Suprapubic skin (tissue), 4 donors: Measurements from ENCODE around the gene GSTM4. TPM values are rescaled to one million over a fixed set of nuclear protein-coding genes. Genes with fewer than 3 reads are reported as not detected.
A peak's percentile ranks its signal among the peaks of the same experiment; 100 is the strongest.

Source experiments
- DNase-seq, 2 donors: peaks; one replicate each; pipeline ENCODE4 v3.0.0-alpha.2; 2019; ENCODE audit warnings: low spot score in 2 of 2
- H3K27ac ChIP-seq: fragments of 200-600 bp; sonication (generic); one replicate; pipeline ENCODE4 v1.5.1; 2019
- H3K27me3 ChIP-seq: fragments of 200-600 bp; sonication (generic); one replicate; pipeline ENCODE4 v1.5.1; 2019
- H3K36me3 ChIP-seq: fragments of 200-600 bp; sonication (generic); one replicate; pipeline ENCODE4 v1.5.1; 2019
- H3K4me1 ChIP-seq: fragments of 200-600 bp; sonication (generic); one replicate; pipeline ENCODE4 v1.5.1; 2019
- H3K4me3 ChIP-seq: fragments of 200-600 bp; sonication (generic); one replicate; pipeline ENCODE4 v1.5.1; 2019; ENCODE audit warnings: mild to moderate bottlenecking
- H3K9me3 ChIP-seq: fragments of 200-600 bp; sonication (generic); one replicate; pipeline ENCODE4 v1.5.1; 2019
- EP300 ChIP-seq: sonication (generic); formaldehyde crosslinking; IDR thresholded peaks from one replicate; pipeline ENCODE4 v1.6.1; 2017; ENCODE audit warnings: antibody characterized with exemption
- POLR2A ChIP-seq, 2 donors: fragments of 450-650 bp; IDR thresholded peaks; one replicate each; pipeline ENCODE4 v1.6.1; 2017; ENCODE audit warnings: antibody characterized with exemption in 2 of 2, mild to moderate bottlenecking in 2 of 2, moderate library complexity in 2 of 2
- POLR2AphosphoS5 ChIP-seq, 3 donors: sonication (generic); formaldehyde crosslinking; IDR thresholded peaks; one replicate each; pipeline ENCODE4 v1.6.1; 2017; ENCODE audit warnings: antibody characterized with exemption in 3 of 3
- WGBS: methylation state at CpG from one replicate; pipeline ENCODE4 v1.1.5; 2018; 5-methylcytosine and 5-hydroxymethylcytosine counted together
- total RNA-seq, 4 donors: library from RNA; depleted of rRNA; stranded (reverse); fragments of >200 nt; gene quantifications; one replicate each; pipeline ENCODE4 v1.1.0, GENCODE V29; 2016
- TF ChIP-seq, protein P1 (sequence below), 2 donors: fragments of 200-600 bp in 1 of 2; fragments of 450-650 bp in 1 of 2; sonication (generic) in 1 of 2; IDR thresholded peaks; one replicate each; pipeline ENCODE4 v1.5.1; 2016 to 2019; ENCODE audit warnings: antibody characterized with exemption in 2 of 2, mild to moderate bottlenecking in 1 of 2, moderate library complexity in 1 of 2

The GSTM4 gene
- total RNA-seq, 4 donors from 2014 or later: 18.7 to 41.1 (median 32.3) TPM

DNA sequence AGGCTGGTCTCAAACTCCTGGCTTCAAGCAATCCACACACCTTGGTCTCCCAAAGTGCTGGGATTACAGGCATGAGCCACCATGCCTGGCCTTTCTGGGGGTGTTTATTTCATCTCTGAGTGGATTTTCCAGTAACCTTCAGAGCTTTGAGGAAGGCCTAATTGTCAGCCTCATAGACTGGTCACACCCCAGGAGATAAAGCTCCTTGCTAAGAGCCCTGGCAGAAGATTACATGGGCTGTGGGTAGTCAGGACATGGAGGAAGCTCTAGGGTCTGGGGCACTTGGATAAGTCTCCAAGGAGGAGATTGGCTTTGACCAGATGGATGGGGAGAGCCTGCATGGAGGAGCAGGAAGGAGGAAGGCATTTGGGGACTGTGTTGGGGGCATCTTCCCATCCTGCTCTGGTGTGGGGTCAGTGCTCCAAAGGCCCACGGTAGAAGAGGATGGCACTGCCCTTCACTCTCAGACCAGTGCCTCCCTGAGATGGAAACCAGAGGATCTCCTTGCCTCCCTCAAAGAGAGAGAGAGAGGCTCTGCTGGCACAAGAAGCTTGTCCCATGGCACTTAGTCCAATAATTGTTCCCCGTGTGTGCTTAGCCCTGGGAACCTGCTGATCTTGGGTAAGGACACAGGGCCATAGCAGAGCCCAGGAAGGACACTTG lies 14.7 kb upstream of the GSTM4 start:
- Histone ChIP-seq H3K4me1 (peaks cover 17% of the 10 kb centered on the region), H3K36me3 (no peaks in the 10 kb centered on the region), H3K27me3 (no peaks in the 10 kb centered on the region), H3K4me3 (no peak overlapping the region), H3K9me3 (no peaks in the 10 kb centered on the region), H3K27ac (no peak overlapping the region)
- TF ChIP-seq EP300 (no peak), POLR2A (IDR thresholded peaks at IDR 0.05) (no peak), POLR2AphosphoS5 (IDR thresholded peaks at IDR 0.05) (no peak)
- TF ChIP-seq, protein P1, sequence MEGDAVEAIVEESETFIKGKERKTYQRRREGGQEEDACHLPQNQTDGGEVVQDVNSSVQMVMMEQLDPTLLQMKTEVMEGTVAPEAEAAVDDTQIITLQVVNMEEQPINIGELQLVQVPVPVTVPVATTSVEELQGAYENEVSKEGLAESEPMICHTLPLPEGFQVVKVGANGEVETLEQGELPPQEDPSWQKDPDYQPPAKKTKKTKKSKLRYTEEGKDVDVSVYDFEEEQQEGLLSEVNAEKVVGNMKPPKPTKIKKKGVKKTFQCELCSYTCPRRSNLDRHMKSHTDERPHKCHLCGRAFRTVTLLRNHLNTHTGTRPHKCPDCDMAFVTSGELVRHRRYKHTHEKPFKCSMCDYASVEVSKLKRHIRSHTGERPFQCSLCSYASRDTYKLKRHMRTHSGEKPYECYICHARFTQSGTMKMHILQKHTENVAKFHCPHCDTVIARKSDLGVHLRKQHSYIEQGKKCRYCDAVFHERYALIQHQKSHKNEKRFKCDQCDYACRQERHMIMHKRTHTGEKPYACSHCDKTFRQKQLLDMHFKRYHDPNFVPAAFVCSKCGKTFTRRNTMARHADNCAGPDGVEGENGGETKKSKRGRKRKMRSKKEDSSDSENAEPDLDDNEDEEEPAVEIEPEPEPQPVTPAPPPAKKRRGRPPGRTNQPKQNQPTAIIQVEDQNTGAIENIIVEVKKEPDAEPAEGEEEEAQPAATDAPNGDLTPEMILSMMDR (IDR thresholded peaks at IDR 0.05): no peak
- 75% methylated on average over 2 of the region's 2 CpGs for WGBS
- DNase-seq: no peak

DNA sequence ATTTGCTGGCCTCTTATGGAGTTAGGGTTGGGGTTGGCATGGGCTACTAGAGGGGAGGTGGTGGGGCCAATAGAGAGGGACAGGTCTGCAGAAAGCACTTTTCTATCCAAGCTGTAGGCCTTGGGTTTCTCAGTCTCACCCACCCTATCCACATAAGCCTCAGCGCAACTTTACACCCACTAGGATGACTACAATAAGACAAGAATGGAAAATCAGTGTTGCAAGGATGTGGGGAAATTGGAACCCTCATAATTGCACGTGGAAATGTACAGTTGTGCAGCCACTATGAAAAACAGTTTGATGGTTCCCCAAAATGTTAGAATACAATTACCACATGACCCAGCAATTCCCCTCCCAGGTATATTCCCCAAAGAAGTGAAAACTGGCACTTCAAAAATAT lies 14.0 kb upstream of the GSTM4 start:
- Histone ChIP-seq H3K27ac (no peak overlapping the region), H3K9me3 (no peaks in the 10 kb centered on the region), H3K36me3 (no peaks in the 10 kb centered on the region), H3K4me3 (no peak overlapping the region), H3K4me1 (peaks cover 11% of the 10 kb centered on the region), H3K27me3 (no peaks in the 10 kb centered on the region)
- WGBS: 78% methylated on average over 2 of the region's 2 CpGs
- no peak for DNase-seq
- TF ChIP-seq POLR2A (IDR thresholded peaks at IDR 0.05) (no peak), EP300 (no peak), POLR2AphosphoS5 (IDR thresholded peaks at IDR 0.05) (no peak)
- TF ChIP-seq, protein P1 (IDR thresholded peaks at IDR 0.05): no peak

DNA sequence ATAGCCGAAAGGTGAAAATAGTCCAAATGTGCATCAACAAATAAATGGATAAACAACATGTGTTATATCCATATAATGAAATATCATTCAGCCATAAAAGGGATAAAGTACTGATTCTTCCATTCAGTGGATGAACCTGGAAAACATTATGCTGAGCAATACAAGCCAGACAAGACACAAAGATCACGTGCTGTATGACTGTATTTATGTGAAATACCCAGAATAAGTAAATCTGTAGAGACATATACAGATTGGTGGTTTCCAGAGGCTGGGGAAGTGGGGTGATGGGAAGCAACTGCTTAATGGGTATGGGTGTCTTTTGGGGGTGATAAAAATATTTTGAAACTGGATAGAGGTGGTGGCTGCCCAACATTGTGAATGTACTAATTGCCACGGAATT lies 13.3 kb upstream of the GSTM4 start:
- TF ChIP-seq EP300 (no peak), POLR2AphosphoS5 (IDR thresholded peaks at IDR 0.05) (no peak), POLR2A (IDR thresholded peaks at IDR 0.05) (no peak)
- TF ChIP-seq, protein P1 (IDR thresholded peaks at IDR 0.05): no peak
- Histone ChIP-seq H3K27ac (no peak overlapping the region), H3K9me3 (no peaks in the 10 kb centered on the region), H3K27me3 (no peaks in the 10 kb centered on the region), H3K4me1 (peaks cover 11% of the 10 kb centered on the region), H3K36me3 (no peaks in the 10 kb centered on the region), H3K4me3 (no peak overlapping the region)
- DNase-seq: no peak
- WGBS: 62% methylated on average over 3 of the region's 3 CpGs

DNA sequence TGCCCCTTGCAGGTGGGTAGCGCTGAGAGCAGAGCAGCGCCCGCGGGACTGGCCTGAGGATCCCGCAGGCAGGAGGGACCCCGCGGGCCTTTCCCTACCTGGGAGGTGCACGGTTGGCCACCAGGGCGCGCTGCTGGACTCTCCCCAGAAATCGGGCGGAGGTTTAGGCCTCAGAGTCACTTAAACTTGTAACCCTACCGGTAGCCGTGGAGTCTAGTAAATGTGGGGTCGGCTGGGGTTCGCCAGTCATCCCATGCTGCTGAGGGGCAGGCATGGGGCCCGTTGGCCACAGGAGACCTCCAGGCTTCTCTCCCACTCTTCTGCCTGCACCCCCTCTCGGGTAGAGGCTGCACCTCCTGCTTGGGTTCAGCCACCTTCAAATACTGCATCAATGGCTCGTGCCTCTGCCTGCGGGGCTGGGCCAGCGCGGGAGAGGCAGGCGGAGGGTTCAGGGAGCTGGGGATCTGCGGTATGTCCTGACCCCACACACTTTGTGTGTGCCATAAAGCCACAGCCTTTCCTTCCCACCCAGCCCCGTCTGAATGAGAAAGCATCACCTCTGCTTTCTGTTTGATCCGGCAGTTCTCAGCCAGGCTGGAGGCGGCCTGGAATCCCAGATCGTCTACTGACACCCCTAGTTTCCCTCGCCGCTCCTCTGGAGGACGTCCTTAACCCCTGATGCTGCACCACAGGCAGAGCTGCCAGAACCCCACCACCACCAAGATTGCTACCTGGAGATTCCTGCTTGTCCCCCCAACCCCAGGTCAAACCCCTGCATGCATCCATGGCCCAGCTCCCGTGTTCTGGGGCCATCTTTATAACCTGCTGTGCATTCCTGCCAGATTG lies 12.3 kb upstream of the GSTM4 start:
- DNase-seq: peak in 1 of 2 donors; percentile 86
- no peaks in the 10 kb centered on the region for H3K9me3 ChIP-seq
- H3K27me3 ChIP-seq: no peaks in the 10 kb centered on the region
- no peaks in the 10 kb centered on the region for H3K36me3 ChIP-seq
- no peak overlapping the region for H3K27ac ChIP-seq
- 48% methylated on average over 21 of the region's 32 CpGs for WGBS
- H3K4me3 ChIP-seq: no peak overlapping the region
- peaks cover 11% of the 10 kb centered on the region for H3K4me1 ChIP-seq
- TF ChIP-seq, protein P1 (IDR thresholded peaks at IDR 0.05): peak; percentile 40 to 83
- TF ChIP-seq POLR2AphosphoS5 (IDR thresholded peaks at IDR 0.05): no peak
- no peak for TF ChIP-seq EP300

- no peak for DNase-seq
- H3K27me3 ChIP-seq: no peaks in the 10 kb centered on the region
- H3K36me3 ChIP-seq: no peaks in the 10 kb centered on the region
- H3K4me3 ChIP-seq: no peak overlapping the region
- no peak overlapping the region for H3K27ac ChIP-seq
- TF ChIP-seq POLR2AphosphoS5 (IDR thresholded peaks at IDR 0.05) (no peak), POLR2A (IDR thresholded peaks at IDR 0.05) (no peak), EP300 (no peak)
- TF ChIP-seq, protein P1 (IDR thresholded peaks at IDR 0.05): no peak
- WGBS: no CpG with 5 or more reads among the region's 10 CpGs
- no peaks in the 10 kb centered on the region for H3K9me3 ChIP-seq
- peaks cover 11% of the 10 kb centered on the region for H3K4me1 ChIP-seq
Measured at GRCh38 chr1:109644670-109645069, 11.2 kb upstream of the GSTM4 start.
